Measurements from ENCODE around the gene HMGCR. TPM values are rescaled to one million over a fixed set of nuclear protein-coding genes. Genes with fewer than 3 reads are reported as not detected.
A peak's percentile ranks its signal among the peaks of the same experiment; 100 is the strongest.

The HMGCR gene
- total RNA-seq, 1 experiment from 2014 or later: 178 TPM

- peaks cover 0 to 3% of the 10 kb centered on the region in 2 experiments; a peak in 1 of 5 replicates for H3K9me3 Mint-ChIP-seq
Observed at GRCh38 chr5:75319638-75320037, 17.4 kb upstream of the HMGCR start.

More at GRCh38 chr5:75319638-75320037, 17.4 kb upstream of the HMGCR start:
- H4K5ac ChIP-seq (ENCODE audit: insufficient read length, low read depth, low read length): no peak overlapping the region
- no peaks in the 10 kb centered on the region for H3K23me2 ChIP-seq (ENCODE audit: insufficient read length, low read depth, low read length, poor library complexity, severe bottlenecking)
- H4K91ac ChIP-seq (ENCODE audit: insufficient read length, low read depth, low read length): no peak overlapping the region
- no peaks in the 10 kb centered on the region for H3K79me2 ChIP-seq (ENCODE audit: insufficient read depth, low read length)
- no peak overlapping the region for H3K27ac ChIP-seq (ENCODE audit: insufficient read length, low read depth, low read length)
- H4K20me1 ChIP-seq (ENCODE audit: control insufficient read depth, insufficient read depth, insufficient read length): no peaks in the 10 kb centered on the region
- peaks cover 11% of the 10 kb centered on the region for H3K4me1 ChIP-seq (ENCODE audit: insufficient read depth, low read length)
- no peak overlapping the region for H3K56ac ChIP-seq (ENCODE audit: insufficient read length, low read depth, low read length)
- H3K27me3 ChIP-seq (ENCODE audit: insufficient read depth, low read length): no peaks in the 10 kb centered on the region
- Mint-ChIP-seq H3K27me3 (ENCODE audit: low read depth) (no peaks in the 10 kb centered on the region), H3K4me3 (no peak overlapping the region), H3K36me3 (ENCODE audit: insufficient read depth in 1 of 3, low read depth in 3 of 3) (peaks cover 0 to 2% (median 0%) of the 10 kb centered on the region in 3 experiments; a peak in 1 of 7 replicates), H3K4me1 (peaks cover 32 to 35% of the 10 kb centered on the region in 2 experiments), H3K27ac (0 out of 7 replicates have a peak overlapping the region, but pooled peaks of 1 of the 3 experiments have one; percentile 61)
- H3K4ac ChIP-seq (ENCODE audit: low read depth, low read length): no peak overlapping the region
- H3K9ac ChIP-seq (ENCODE audit: extremely low read depth, insufficient read length, low read length): no peak overlapping the region
- H3K9me3 ChIP-seq (ENCODE audit: control insufficient read depth, low read depth, low read length): no peaks in the 10 kb centered on the region
- no peak overlapping the region for H2BK15ac ChIP-seq (ENCODE audit: low read depth, low read length)
- DNase-seq: no peak
- no peak for TF ChIP-seq CTCF (conservative IDR thresholded peaks at IDR 0.05)
- no peaks in the 10 kb centered on the region for H3K79me1 ChIP-seq (ENCODE audit: insufficient read depth, low read depth, low read length, poor library complexity, severe bottlenecking)
- no peak overlapping the region for H2AK5ac ChIP-seq (ENCODE audit: insufficient read length, low read length)
- no peak overlapping the region for H3K18ac ChIP-seq (ENCODE audit: insufficient read length, low read depth, low read length)
- H3K23ac ChIP-seq (ENCODE audit: insufficient read length, low read depth, low read length): no peak overlapping the region
- H2AFZ ChIP-seq (ENCODE audit: low read length): no peak overlapping the region
- H2BK20ac ChIP-seq (ENCODE audit: low read depth, low read length, poor library complexity, severe bottlenecking): no peak overlapping the region
- H2BK12ac ChIP-seq (ENCODE audit: insufficient read length, low read depth, low read length): no peak overlapping the region
- no peak overlapping the region for H3T11ph ChIP-seq (ENCODE audit: low read length)
- no peak overlapping the region for H2BK5ac ChIP-seq (ENCODE audit: insufficient read length, low read length)
- no peak overlapping the region for H2BK120ac ChIP-seq (ENCODE audit: low read depth, low read length, poor library complexity, severe bottlenecking)
- no peak overlapping the region for H4K8ac ChIP-seq (replicated peaks; ENCODE audit: insufficient read length, low read depth, low read length)
- H3K4me2 ChIP-seq (ENCODE audit: insufficient read depth, insufficient read length, low read length): no peak overlapping the region
- WGBS (ENCODE audit: extremely low coverage, insufficient read length, low lambda C conversion rate): no CpG with 5 or more reads among the region's 1 CpG
- H3K14ac ChIP-seq (ENCODE audit: insufficient read depth, low read length): no peak overlapping the region
